Astrocyte (in vitro differentiated cells and primary cell): ENCODE data around the gene OPCML. TPM values are rescaled to one million over a fixed set of nuclear protein-coding genes. Genes with fewer than 3 reads are reported as not detected.
A peak's percentile ranks its signal among the peaks of the same experiment; 100 is the strongest.

Experiments
- DNase-seq: peaks from one replicate; pipeline ENCODE4 v3.0.0-alpha.2; 2010; ENCODE audit warnings: low read depth
- FAIRE-seq: peaks from 2 replicates; lab custom pipeline; 2011; peaks lifted over from hg19 to GRCh38; lab: Jason Lieb, UNC
- H2AFZ ChIP-seq: 2 replicates; pipeline ENCODE4 v1.6.0; 2012; ENCODE audit warnings: low read depth, low read length, inconsistent platforms
- H3K27ac ChIP-seq: 2 replicates; pipeline ENCODE4 v1.5.1; 2011; ENCODE audit warnings: low read depth, low read length, inconsistent platforms
- H3K27me3 ChIP-seq: 2 replicates; pipeline ENCODE4 v1.6.0; 2011; ENCODE audit warnings: low read length, inconsistent platforms; ENCODE audit not compliant: insufficient read depth
- H3K36me3 ChIP-seq: 2 replicates; pipeline ENCODE4 v1.5.1; 2011; ENCODE audit warnings: low read length, inconsistent platforms; ENCODE audit not compliant: insufficient read depth
- H3K4me1 ChIP-seq: 2 replicates; pipeline ENCODE4 v1.5.1; 2011; ENCODE audit warnings: low read length, inconsistent platforms; ENCODE audit not compliant: insufficient read depth
- H3K4me2 ChIP-seq: 2 replicates; pipeline ENCODE4 v1.6.0; 2012; ENCODE audit warnings: low read length, inconsistent platforms
- H3K4me3 ChIP-seq: 2 replicates; pipeline ENCODE4 v1.5.1; 2011; ENCODE audit warnings: low read depth, mild to moderate bottlenecking, low read length, inconsistent platforms; ENCODE audit not compliant: insufficient read depth
- H3K79me2 ChIP-seq: 2 replicates; pipeline ENCODE4 v1.6.0; 2012; ENCODE audit warnings: mild to moderate bottlenecking, low read length, inconsistent platforms; ENCODE audit not compliant: insufficient read depth
- H3K9ac ChIP-seq: 2 replicates; pipeline ENCODE4 v1.6.0; 2012; ENCODE audit warnings: mild to moderate bottlenecking, low read length, inconsistent platforms
- H3K9me3 ChIP-seq: 2 replicates; pipeline ENCODE4 v1.5.1; 2012; ENCODE audit warnings: low read depth, mild to moderate bottlenecking, low read length, inconsistent platforms; ENCODE audit not compliant: insufficient read depth
- H4K20me1 ChIP-seq: 2 replicates; pipeline ENCODE4 v1.6.0; 2012; ENCODE audit warnings: low read length, inconsistent platforms; ENCODE audit not compliant: insufficient read depth
- H3K27ac Mint-ChIP-seq: one replicate; pipeline ENCODE4 v1.8.0; 2021; ENCODE audit warnings: mild to moderate bottlenecking, mixed read lengths; ENCODE audit not compliant: unreplicated experiment
- H3K27me3 Mint-ChIP-seq: one replicate; pipeline ENCODE4 v1.8.0; 2021; ENCODE audit warnings: low read depth, mixed read lengths; ENCODE audit not compliant: unreplicated experiment
- H3K36me3 Mint-ChIP-seq: one replicate; pipeline ENCODE4 v1.8.0; 2021; ENCODE audit warnings: low read depth, mixed read lengths; ENCODE audit not compliant: unreplicated experiment
- H3K4me1 Mint-ChIP-seq: one replicate; pipeline ENCODE4 v1.8.0; 2021; ENCODE audit warnings: low read depth, mixed read lengths; ENCODE audit not compliant: unreplicated experiment
- H3K4me3 Mint-ChIP-seq: one replicate; pipeline ENCODE4 v1.8.0; 2021; ENCODE audit warnings: mild to moderate bottlenecking, moderate library complexity, mixed read lengths; ENCODE audit not compliant: unreplicated experiment
- H3K9me3 Mint-ChIP-seq: one replicate; pipeline ENCODE4 v1.8.0; 2021; ENCODE audit warnings: mild to moderate bottlenecking, mixed read lengths; ENCODE audit not compliant: unreplicated experiment
- CTCF ChIP-seq: IDR thresholded peaks from 2 replicates; pipeline ENCODE4 v1.5.1; 2011; ENCODE audit warnings: low read depth, mild to moderate bottlenecking, inconsistent platforms, low read length, moderate library complexity; ENCODE audit not compliant: insufficient read depth
- EZH2 ChIP-seq: IDR thresholded peaks from 2 replicates; pipeline ENCODE4 v1.6.1; 2012; ENCODE audit warnings: mild to moderate bottlenecking, low read length, inconsistent platforms; ENCODE audit not compliant: insufficient read depth
- total RNA-seq: library from RNA; stranded (reverse); gene quantifications from 2 replicates; pipeline ENCODE4 v1.2.1, GENCODE V29; 2021

The OPCML gene
- total RNA-seq, 1 donor from 2014 or later: 7.9 TPM

- Histone ChIP-seq H3K36me3 (no peaks in the 10 kb centered on the region), H3K27me3 (no peaks in the 10 kb centered on the region), H3K9ac (no peak overlapping the region), H3K4me3 (no peak overlapping the region), H2AFZ (no peak overlapping the region), H3K9me3 (peaks cover 2% of the 10 kb centered on the region), H3K4me2 (no peak overlapping the region), H3K79me2 (no peaks in the 10 kb centered on the region), H3K27ac (no peak overlapping the region), H4K20me1 (no peaks in the 10 kb centered on the region), H3K4me1 (peaks cover 9% of the 10 kb centered on the region)
- H3K36me3 Mint-ChIP-seq: no peaks in the 10 kb centered on the region
- H3K9me3 Mint-ChIP-seq: no peaks in the 10 kb centered on the region
- DNase-seq: peak; percentile 2
- peaks cover 2% of the 10 kb centered on the region for H3K27me3 Mint-ChIP-seq
- H3K27ac Mint-ChIP-seq: no peak overlapping the region
- TF ChIP-seq EZH2 (no peak), CTCF (no peak)
- no peak overlapping the region for H3K4me3 Mint-ChIP-seq
- FAIRE-seq: no peak
- H3K4me1 Mint-ChIP-seq: peaks cover 16% of the 10 kb centered on the region
Observed at GRCh38 chr11:133339495-133340140, 192.7 kb downstream of the OPCML start.

DNA sequence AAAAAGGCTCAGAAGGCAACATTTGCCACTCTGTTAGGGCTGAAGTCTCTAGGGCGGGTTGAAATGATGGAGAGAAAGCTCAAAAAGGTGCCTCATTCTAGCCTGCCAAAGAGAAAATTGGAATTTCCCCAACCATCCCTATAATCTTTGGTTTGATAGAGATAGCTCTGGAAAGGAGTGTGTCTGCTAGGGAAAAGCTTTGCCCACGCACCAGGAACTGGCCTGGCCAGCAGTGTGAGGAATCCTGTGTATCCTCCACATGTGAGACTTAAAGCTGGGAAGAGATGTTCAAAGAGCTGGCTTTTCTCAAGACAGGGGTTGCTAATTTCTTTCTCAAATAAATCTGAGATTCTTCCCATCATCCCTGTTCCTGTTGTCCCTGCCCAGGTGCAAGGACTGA lies 193.7 kb downstream of the OPCML start:
- Mint-ChIP-seq H3K27ac (no peak overlapping the region), H3K4me1 (peaks cover 8% of the 10 kb centered on the region), H3K36me3 (no peaks in the 10 kb centered on the region), H3K4me3 (no peak overlapping the region), H3K9me3 (no peaks in the 10 kb centered on the region), H3K27me3 (peaks cover 5% of the 10 kb centered on the region)
- H3K27me3 ChIP-seq: no peaks in the 10 kb centered on the region
- FAIRE-seq (no peak), DNase-seq (no peak)
- no peak overlapping the region for H3K27ac ChIP-seq
- H3K4me1 ChIP-seq: peaks cover 2% of the 10 kb centered on the region
- TF ChIP-seq CTCF (no peak), EZH2 (no peak)
- H3K9ac ChIP-seq: no peak overlapping the region
- H3K9me3 ChIP-seq: peaks cover 2% of the 10 kb centered on the region
- H2AFZ ChIP-seq: no peak overlapping the region
- no peaks in the 10 kb centered on the region for H3K36me3 ChIP-seq
- H3K4me3 ChIP-seq: no peak overlapping the region
- H3K79me2 ChIP-seq: no peaks in the 10 kb centered on the region
- H3K4me2 ChIP-seq: no peak overlapping the region
- H4K20me1 ChIP-seq: no peaks in the 10 kb centered on the region

GRCh38 chr11:133337951-133338418 lies 194.3 kb downstream of the OPCML start:
- no peaks in the 10 kb centered on the region for H3K9me3 Mint-ChIP-seq
- H3K4me2 ChIP-seq: no peak overlapping the region
- TF ChIP-seq CTCF: no peak
- no peak for TF ChIP-seq EZH2
- H3K27me3 Mint-ChIP-seq: peaks cover 5% of the 10 kb centered on the region
- no peak overlapping the region for H2AFZ ChIP-seq
- peaks cover 8% of the 10 kb centered on the region for H3K4me1 Mint-ChIP-seq
- H3K9me3 ChIP-seq: peaks cover 2% of the 10 kb centered on the region
- no peaks in the 10 kb centered on the region for H3K36me3 Mint-ChIP-seq
- no peak for FAIRE-seq
- DNase-seq: no peak
- H3K79me2 ChIP-seq: no peaks in the 10 kb centered on the region
- no peak overlapping the region for H3K4me3 Mint-ChIP-seq
- H3K4me3 ChIP-seq: no peak overlapping the region
- H3K27ac Mint-ChIP-seq: no peak overlapping the region
- no peaks in the 10 kb centered on the region for H3K27me3 ChIP-seq
- H3K4me1 ChIP-seq: no peaks in the 10 kb centered on the region
- H4K20me1 ChIP-seq: no peaks in the 10 kb centered on the region
- no peaks in the 10 kb centered on the region for H3K36me3 ChIP-seq
- no peak overlapping the region for H3K27ac ChIP-seq
- no peak overlapping the region for H3K9ac ChIP-seq
